ENCODE data around the gene SMARCAL1. TPM values are rescaled to one million over a fixed set of nuclear protein-coding genes. Genes with fewer than 3 reads are reported as not detected.

SMARCAL1 gene
- total RNA-seq, 1 donor from 2014 or later: 7.4 TPM

GRCh38 chr2:216430811-216431530 is 18.7 kb downstream of the SMARCAL1 start:
- TF ChIP-seq CTCF (IDR thresholded peaks at IDR 0.05; ENCODE audit: insufficient read depth, low read length, severe bottlenecking): no peak
- no peaks in the 10 kb centered on the region for H3K27me3 ChIP-seq (ENCODE audit: control insufficient read depth, insufficient read depth, low read length)
- FAIRE-seq (no peak), DNase-seq (ENCODE audit: low read depth) (no peak)
- peaks cover 34% of the 10 kb centered on the region for H3K36me3 ChIP-seq (ENCODE audit: control insufficient read depth, insufficient read depth, low read length)
- H3K4me3 ChIP-seq (ENCODE audit: low read depth, low read length): no peak overlapping the region

GRCh38 chr2:216431531-216431856 is 19.2 kb downstream of the SMARCAL1 start:
- Histone ChIP-seq H3K36me3 (ENCODE audit: control insufficient read depth, insufficient read depth, low read length) (peaks cover 35% of the 10 kb centered on the region), H3K4me3 (ENCODE audit: low read depth, low read length) (no peak overlapping the region), H3K27me3 (ENCODE audit: control insufficient read depth, insufficient read depth, low read length) (no peaks in the 10 kb centered on the region)
- DNase-seq (ENCODE audit: low read depth): no peak
- TF ChIP-seq CTCF (IDR thresholded peaks at IDR 0.05; ENCODE audit: insufficient read depth, low read length, severe bottlenecking): no peak
- FAIRE-seq: no peak

DNA sequence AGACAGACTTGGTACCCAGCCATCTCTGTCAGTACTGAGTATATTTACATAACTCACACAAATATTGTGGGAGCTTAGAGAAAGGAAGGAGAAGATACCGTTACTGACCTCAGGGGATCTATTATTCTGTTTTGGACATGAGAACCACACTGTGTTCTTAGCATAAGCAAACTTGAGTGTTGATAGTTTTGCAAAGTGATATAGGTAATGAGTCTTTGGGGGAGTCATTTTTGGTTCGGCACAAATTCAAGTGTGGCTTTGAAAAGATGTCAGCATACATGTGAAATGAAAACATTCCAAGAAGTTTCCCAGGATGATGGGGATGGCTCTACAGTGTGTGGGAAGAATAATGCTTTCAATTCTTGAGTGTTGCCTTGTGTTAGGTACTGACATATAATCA is 24.1 kb downstream of the SMARCAL1 start:
- FAIRE-seq (peak; percentile 75), DNase-seq (ENCODE audit: low read depth) (no peak)
- Histone ChIP-seq H3K4me3 (ENCODE audit: low read depth, low read length) (no peak overlapping the region), H3K27me3 (ENCODE audit: control insufficient read depth, insufficient read depth, low read length) (no peaks in the 10 kb centered on the region), H3K36me3 (ENCODE audit: control insufficient read depth, insufficient read depth, low read length) (peaks cover 22% of the 10 kb centered on the region)
- TF ChIP-seq CTCF (IDR thresholded peaks at IDR 0.05; ENCODE audit: insufficient read depth, low read length, severe bottlenecking): no peak

DNA sequence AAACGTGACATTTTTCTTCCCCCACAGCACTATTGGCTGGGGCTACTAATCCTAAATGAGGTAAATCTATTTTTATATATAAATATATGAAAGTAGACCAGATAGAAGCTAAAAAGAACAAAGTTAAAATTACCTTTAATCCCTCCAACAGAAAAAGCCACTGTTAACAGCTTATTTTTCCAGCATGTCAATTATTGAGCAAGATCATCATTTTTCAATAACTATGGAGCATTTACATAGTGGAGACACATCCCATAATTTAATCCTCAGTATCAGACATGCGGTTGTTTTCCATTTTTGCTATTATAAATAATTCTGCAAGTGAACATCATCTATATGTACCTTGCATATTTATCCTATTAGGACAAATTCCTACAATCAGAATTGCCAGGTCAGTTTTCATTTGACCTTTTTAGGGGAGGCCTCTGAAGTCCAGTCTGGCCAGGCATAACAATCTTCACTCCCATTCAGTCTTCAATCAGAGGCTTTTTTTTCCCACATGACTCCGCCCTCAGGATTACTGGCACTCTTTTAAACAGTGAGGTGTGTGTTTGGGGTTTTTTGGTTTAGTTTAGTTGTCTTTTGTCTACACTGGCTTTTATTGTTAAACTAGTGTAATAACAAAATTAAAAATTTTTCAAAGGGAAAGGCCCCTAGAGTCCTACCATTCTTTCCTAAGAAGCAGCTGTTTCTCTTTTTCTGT is 29.2 kb downstream of the SMARCAL1 start:
- peaks cover 4% of the 10 kb centered on the region for H3K36me3 ChIP-seq (ENCODE audit: control insufficient read depth, insufficient read depth, low read length)
- H3K4me3 ChIP-seq (ENCODE audit: low read depth, low read length): no peak overlapping the region
- DNase-seq (ENCODE audit: low read depth): no peak
- no peak for FAIRE-seq
- no peak for TF ChIP-seq CTCF (IDR thresholded peaks at IDR 0.05; ENCODE audit: insufficient read depth, low read length, severe bottlenecking)
- H3K27me3 ChIP-seq (ENCODE audit: control insufficient read depth, insufficient read depth, low read length): no peaks in the 10 kb centered on the region

DNA sequence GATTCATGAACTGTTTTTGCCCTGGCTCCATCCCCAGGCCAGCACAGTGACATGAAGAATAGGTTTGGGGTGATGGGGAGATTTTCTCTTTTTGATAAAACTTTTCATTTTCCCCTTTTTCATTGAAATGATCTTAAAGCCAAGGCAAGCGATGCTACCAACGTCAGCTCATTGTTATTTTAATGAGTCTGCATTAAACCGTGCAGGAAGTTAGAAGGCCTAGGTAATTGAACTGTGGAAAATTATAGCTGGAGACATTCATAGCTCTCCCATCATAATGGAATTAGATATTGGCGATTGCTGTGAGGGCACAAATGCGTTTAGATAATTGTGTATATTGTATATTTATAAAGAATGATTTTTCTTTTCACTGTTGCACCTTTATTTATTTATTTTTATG is 33.2 kb downstream of the SMARCAL1 start:
- no peaks in the 10 kb centered on the region for H3K27me3 ChIP-seq (ENCODE audit: control insufficient read depth, insufficient read depth, low read length)
- FAIRE-seq (no peak), DNase-seq (ENCODE audit: low read depth) (no peak)
- TF ChIP-seq CTCF (IDR thresholded peaks at IDR 0.05; ENCODE audit: insufficient read depth, low read length, severe bottlenecking): no peak
- peaks cover 8% of the 10 kb centered on the region for H3K36me3 ChIP-seq (ENCODE audit: control insufficient read depth, insufficient read depth, low read length)
- no peak overlapping the region for H3K4me3 ChIP-seq (ENCODE audit: low read depth, low read length)
